Spleen (tissue), 11 donors: ENCODE data around the gene CFAP20DC. TPM values are rescaled to one million over a fixed set of nuclear protein-coding genes. Genes with fewer than 3 reads are reported as not detected.

Experiments
- DNase-seq: peaks from one replicate; pipeline ENCODE4 v3.0.0-alpha.2; 2020
- H3K27ac ChIP-seq, 8 donors: fragments of 200-600 bp; sonication (generic) in 7 of 8; 1 replicate in 4 of 8; 2 replicates in 4 of 8; pipeline versions ENCODE4 v1.5.0 to v1.8.0; 2016 to 2021; ENCODE audit warnings: inconsistent platforms in 4 of 8, mild to moderate bottlenecking in 4 of 8, moderate library complexity in 1 of 8
- H3K27me3 ChIP-seq, 7 donors: fragments of 200-600 bp; sonication (generic) in 6 of 7; replicated peaks in 1 of 7; 1 replicate in 4 of 7; 2 replicates in 3 of 7; pipeline versions ENCODE4 v1.5.0 to v1.8.0; 2016 to 2021; ENCODE audit warnings: inconsistent platforms in 3 of 7, mild to moderate bottlenecking in 1 of 7
- H3K36me3 ChIP-seq, 6 donors: fragments of 200-600 bp; sonication (generic) in 5 of 6; 1 replicate in 4 of 6; 2 replicates in 2 of 6; pipeline versions ENCODE4 v1.5.0 to v1.8.0; 2016 to 2021; ENCODE audit warnings: inconsistent platforms in 2 of 6
- H3K4me1 ChIP-seq, 6 donors: fragments of 200-600 bp; sonication (generic) in 5 of 6; 1 replicate in 3 of 6; 2 replicates in 3 of 6; pipeline versions ENCODE4 v1.5.0 to v1.8.0; 2016 to 2021; ENCODE audit warnings: inconsistent platforms in 3 of 6
- H3K4me3 ChIP-seq, 8 donors: fragments of 200-600 bp; sonication (generic) in 7 of 8; 1 replicate in 4 of 8; 2 replicates in 4 of 8; pipeline versions ENCODE4 v1.5.0 to v1.8.0; 2016 to 2021; ENCODE audit warnings: inconsistent platforms in 4 of 8, mild to moderate bottlenecking in 4 of 8, moderate library complexity in 2 of 8
- H3K9me3 ChIP-seq, 8 donors: fragments of 200-600 bp; sonication (generic) in 7 of 8; 1 replicate in 4 of 8; 2 replicates in 4 of 8; pipeline versions ENCODE4 v1.5.0 to v1.8.0; 2016 to 2021; ENCODE audit warnings: inconsistent platforms in 4 of 8
- CTCF ChIP-seq, 11 experiments: fragments of 200-600 bp in 7 of 11; fragments of 450-650 bp in 4 of 11; sonication (generic) in 4 of 11; IDR thresholded peaks in 8 of 11; conservative IDR thresholded peaks in 3 of 11; 1 replicate in 7 of 11; 2 replicates in 4 of 11; pipeline versions ENCODE4 v1.4.0 to v1.8.0; 2016 to 2021; ENCODE audit warnings: antibody characterized with exemption in 11 of 11, inconsistent platforms in 4 of 11, mild to moderate bottlenecking in 1 of 11
- POLR2A ChIP-seq, 3 donors: fragments of 450-650 bp; IDR thresholded peaks; one replicate each; pipeline ENCODE4 v1.5.1; 2017; ENCODE audit warnings: antibody characterized with exemption in 3 of 3, mild to moderate bottlenecking in 1 of 3
- POLR2AphosphoS5 ChIP-seq, 3 donors: sonication (generic); formaldehyde crosslinking; IDR thresholded peaks; one replicate each; pipeline ENCODE4 v1.5.1; 2017; ENCODE audit warnings: antibody characterized with exemption in 3 of 3
- WGBS, 5 donors: extraction: QIAGEN DNeasy Blood & Tissue Kit in 3 of 5; methylation state at CpG; one replicate each; pipeline versions ENCODE4 v1.1.5 to v1.1.7; 2013 to 2018; 5-methylcytosine and 5-hydroxymethylcytosine counted together
- intact Hi-C: fragments of 100-400 bp; cut with DNase I; formaldehyde crosslinking; loops from one replicate; pipeline ENCODE4 v1.15.0; 2023; ENCODE audit warnings: low total_unique reads
- polyA plus RNA-seq, 3 donors: library from polyadenylated mRNA; stranded (reverse); fragments of 200-250 nt; gene quantifications; one replicate each; pipeline ENCODE4 v1.2.1, GENCODE V29; 2013
- total RNA-seq, 7 donors: library from RNA; depleted of rRNA in 3 of 7; stranded (reverse); fragments of >200 nt in 3 of 7; fragmentation: NEBNext Ultra II Directional in 4 of 7; extraction: Animal tissue kit (Norgen Biotek cat#: 25700) in 4 of 7; gene quantifications; one replicate each; pipeline versions ENCODE4 v1.1.0 to v1.2.1, GENCODE V29; 2016 to 2021
- donor health status: healthy with polysubstance abuse.
- donor health status: DM: no; HTN: no; CAD: no; lungs with moderate emphysema.
- donor health status: DM: no; HTN: no; CAD: no.
- donor health status: Bipolar disorder and iron deficiency.
- donor health status: healthy.
- donor health status: DM: no; HTN: no; CAD: no.
- donor health status: DM: yes; HTN: yes; CAD: no.

The CFAP20DC gene
- total and polyA plus RNA-seq, 10 donors = 0.20 to 1.2 (median 0.58) TPM

DNA sequence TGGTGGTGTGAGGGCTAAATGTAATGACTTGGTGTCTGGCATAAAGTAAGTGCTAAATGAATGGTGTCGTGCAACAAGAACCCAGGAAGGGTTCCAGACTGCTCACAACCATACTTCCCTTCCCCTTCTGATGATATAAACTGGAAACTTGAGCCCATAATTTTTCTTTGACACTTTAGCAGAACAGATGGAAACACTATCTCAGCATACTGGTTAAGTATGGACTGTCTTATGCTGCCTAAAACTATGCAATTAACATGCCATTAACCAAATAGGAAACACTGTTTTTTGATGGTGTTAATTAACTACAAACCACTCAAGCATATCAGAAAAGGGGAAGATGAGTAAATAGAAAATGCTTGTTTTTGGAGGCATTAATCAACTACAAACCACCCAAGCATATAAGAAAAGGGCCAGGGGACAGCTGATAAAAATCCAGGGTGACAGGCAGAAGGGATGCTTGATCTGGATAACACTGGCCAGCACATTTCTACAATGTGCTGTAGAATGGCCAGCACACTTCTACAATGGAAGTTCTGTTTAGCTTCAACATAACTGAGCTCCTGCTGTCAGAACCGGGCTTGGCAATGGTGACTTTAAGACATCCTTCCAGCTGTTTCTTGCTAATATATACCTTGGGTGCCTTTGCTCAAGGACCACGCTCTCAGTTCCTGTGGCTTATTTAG, 297.8 kb downstream of the CFAP20DC start:
- 78 to 86% (median 82%) methylated on average over 3 of the region's 3 CpGs for WGBS, 5 donors
- no peak overlapping the region for H3K4me3 ChIP-seq
- intact Hi-C loops = no loop called here
- H3K36me3 ChIP-seq = no peaks in the 10 kb centered on the region
- H3K9me3 ChIP-seq = no peaks in the 10 kb centered on the region
- TF ChIP-seq POLR2AphosphoS5 (IDR thresholded peaks at IDR 0.05) (no peak), CTCF (IDR thresholded peaks at IDR 0.05 in 8 of 11, conservative IDR thresholded peaks at IDR 0.05 in 3 of 11) (no peak), POLR2A (IDR thresholded peaks at IDR 0.05) (no peak)
- H3K4me1 ChIP-seq = no peaks in the 10 kb centered on the region
- no peak for DNase-seq
- H3K27me3 ChIP-seq = no peaks in the 10 kb centered on the region
- H3K27ac ChIP-seq = no peak overlapping the region

GRCh38 chr3:58751235-58751634, 298.6 kb downstream of the CFAP20DC start:
- no peak for DNase-seq
- no peaks in the 10 kb centered on the region for H3K36me3 ChIP-seq
- WGBS, 5 donors = 75 to 95% (median 88%) methylated on average over 4 of the region's 4 CpGs
- intact Hi-C loops = no loop called here
- no peaks in the 10 kb centered on the region for H3K9me3 ChIP-seq
- no peaks in the 10 kb centered on the region for H3K27me3 ChIP-seq
- TF ChIP-seq POLR2AphosphoS5 (IDR thresholded peaks at IDR 0.05) = no peak
- no peak for TF ChIP-seq CTCF (IDR thresholded peaks at IDR 0.05 in 8 of 11, conservative IDR thresholded peaks at IDR 0.05 in 3 of 11)
- no peak for TF ChIP-seq POLR2A (IDR thresholded peaks at IDR 0.05)
- H3K4me3 ChIP-seq = no peak overlapping the region
- H3K4me1 ChIP-seq = no peaks in the 10 kb centered on the region
- H3K27ac ChIP-seq = no peak overlapping the region

DNA sequence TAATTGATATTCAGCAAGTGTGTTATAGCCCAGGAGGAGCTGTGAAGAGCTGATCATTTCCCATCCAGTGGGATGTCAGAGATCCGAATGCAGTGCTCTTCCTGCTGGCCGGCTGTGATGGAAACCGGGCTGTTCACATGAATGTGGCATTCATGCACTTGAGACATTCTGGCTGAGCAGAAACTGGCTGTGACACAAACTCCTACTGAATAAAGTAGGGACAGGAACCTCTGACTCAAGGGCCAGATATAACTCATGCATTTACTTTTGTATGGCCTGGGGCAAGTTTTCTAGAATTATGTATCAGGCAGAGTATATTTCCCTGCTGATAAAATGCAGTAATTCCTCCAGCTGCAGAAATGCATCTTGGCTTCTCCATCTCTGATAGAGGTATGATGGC, 299.9 kb downstream of the CFAP20DC start:
- no peak overlapping the region for H3K4me3 ChIP-seq
- no peaks in the 10 kb centered on the region for H3K27me3 ChIP-seq
- no peaks in the 10 kb centered on the region for H3K36me3 ChIP-seq
- intact Hi-C loops = no loop called here
- no peaks in the 10 kb centered on the region for H3K9me3 ChIP-seq
- DNase-seq = no peak
- WGBS, 5 donors = 49 to 75% (median 65%) methylated on average over 3 of the region's 3 CpGs
- no peak for TF ChIP-seq CTCF (IDR thresholded peaks at IDR 0.05 in 8 of 11, conservative IDR thresholded peaks at IDR 0.05 in 3 of 11)
- TF ChIP-seq POLR2A (IDR thresholded peaks at IDR 0.05) = no peak
- TF ChIP-seq POLR2AphosphoS5 (IDR thresholded peaks at IDR 0.05) = no peak
- no peaks in the 10 kb centered on the region for H3K4me1 ChIP-seq
- no peak overlapping the region for H3K27ac ChIP-seq

DNA sequence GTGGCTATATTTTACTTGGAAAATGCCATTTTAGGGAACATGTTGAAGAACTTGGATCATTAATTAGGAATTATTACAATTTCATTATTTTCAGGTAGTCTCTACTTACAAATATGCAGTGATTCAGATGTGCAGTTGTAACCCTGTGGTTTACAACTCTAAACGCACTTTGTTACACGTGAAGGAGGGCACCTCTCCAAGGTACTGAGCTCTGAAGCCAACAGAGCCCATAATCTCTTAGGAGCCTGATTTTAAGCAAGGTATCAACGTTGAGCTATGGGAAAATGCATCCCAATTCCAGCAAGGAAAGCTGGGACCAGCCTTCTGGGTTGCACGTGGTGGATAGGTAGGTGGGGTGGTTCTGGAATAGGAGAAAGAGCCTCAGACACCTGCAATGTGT, 301.8 kb downstream of the CFAP20DC start:
- H3K4me1 ChIP-seq = no peaks in the 10 kb centered on the region
- H3K27me3 ChIP-seq = no peaks in the 10 kb centered on the region
- H3K36me3 ChIP-seq = no peaks in the 10 kb centered on the region
- H3K27ac ChIP-seq = no peak overlapping the region
- WGBS, 5 donors = 45 to 66% (median 64%) methylated on average over 4 of the region's 4 CpGs
- TF ChIP-seq POLR2AphosphoS5 (IDR thresholded peaks at IDR 0.05) = no peak
- TF ChIP-seq CTCF (IDR thresholded peaks at IDR 0.05 in 8 of 11, conservative IDR thresholded peaks at IDR 0.05 in 3 of 11) = no peak
- no peak for TF ChIP-seq POLR2A (IDR thresholded peaks at IDR 0.05)
- H3K4me3 ChIP-seq = no peak overlapping the region
- H3K9me3 ChIP-seq = no peaks in the 10 kb centered on the region
- DNase-seq = no peak
- intact Hi-C loops = no loop called here
